ENCODE data around the gene CLTCL1.

- TF ChIP-seq POLR2A (IDR thresholded peaks at IDR 0.05; ENCODE audit: low read depth, low read length), result no peak
- no peak for TF ChIP-seq POLR2AphosphoS5 (IDR thresholded peaks at IDR 0.05; ENCODE audit: low read depth, low read length)
Observed at GRCh38 chr22:19225560-19225959, 66.0 kb downstream of the CLTCL1 start.

Measured in GM12892 (cell line).